NCI-H345 treated with DMSO at 0.1 percent for 48 hours (cell line): ENCODE measurements around the gene TNMD.
"Not testable (repeated sequence)": the region's sequence is repeated elsewhere in the genome, so short reads cannot be mapped to it uniquely, and the experiment has no call there.

Experiments
- DNase-seq: peaks from one replicate; lab custom pipeline; 2025; ENCODE audit not compliant: unreplicated experiment; lab: John Stamatoyannopoulos, UW

The TNMD gene

GRCh38 chrX:100584611-100585010 is at the start of gene TNMD:
TSS of gene TNMD (plus strand) at chrX:100584936. CDS start at chrX:100585019, 83 bp downstream.
- DNase-seq, result no peak

DNA sequence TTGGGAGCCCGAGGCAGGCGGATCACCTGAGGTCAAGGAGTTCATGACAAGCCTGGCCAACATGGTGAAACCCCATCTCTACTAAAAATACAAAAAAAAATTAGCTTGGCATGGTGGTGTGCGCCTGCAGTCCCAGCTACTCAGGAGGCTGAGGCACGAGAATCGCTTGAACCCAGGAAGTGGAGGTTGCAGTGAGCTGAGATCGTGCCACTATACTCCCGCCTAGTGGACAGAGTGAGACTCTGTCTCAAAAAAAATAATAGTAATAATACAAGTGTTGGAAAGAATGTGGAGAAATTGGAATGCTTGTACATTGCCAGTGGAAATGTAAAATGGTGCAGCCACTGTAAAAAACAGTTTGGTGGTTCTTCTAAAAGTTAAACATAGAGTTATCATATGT is 19.2 kb upstream of the TNMD start:
- DNase-seq, result not testable (repeated sequence)

DNA sequence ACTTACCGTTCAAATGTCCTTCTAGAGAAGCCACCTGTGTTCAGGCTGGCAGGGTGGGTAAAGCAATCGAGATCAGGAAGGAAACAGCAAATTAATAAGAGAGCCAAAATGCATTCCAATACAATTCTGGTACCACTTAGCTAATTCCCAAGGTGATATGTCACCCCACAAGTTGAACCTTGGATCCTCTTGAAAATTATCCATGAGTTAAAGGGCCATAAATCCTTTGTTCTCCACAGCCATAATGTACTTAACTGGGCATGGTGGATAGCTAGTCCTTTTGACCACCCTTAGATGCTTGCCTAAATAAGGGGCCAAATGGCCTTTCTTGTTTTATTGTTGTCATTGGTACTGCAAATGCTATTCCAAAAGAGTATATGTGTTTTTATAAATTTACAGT is 2.0 kb downstream of the TNMD start:
- DNase-seq, result no peak

DNA sequence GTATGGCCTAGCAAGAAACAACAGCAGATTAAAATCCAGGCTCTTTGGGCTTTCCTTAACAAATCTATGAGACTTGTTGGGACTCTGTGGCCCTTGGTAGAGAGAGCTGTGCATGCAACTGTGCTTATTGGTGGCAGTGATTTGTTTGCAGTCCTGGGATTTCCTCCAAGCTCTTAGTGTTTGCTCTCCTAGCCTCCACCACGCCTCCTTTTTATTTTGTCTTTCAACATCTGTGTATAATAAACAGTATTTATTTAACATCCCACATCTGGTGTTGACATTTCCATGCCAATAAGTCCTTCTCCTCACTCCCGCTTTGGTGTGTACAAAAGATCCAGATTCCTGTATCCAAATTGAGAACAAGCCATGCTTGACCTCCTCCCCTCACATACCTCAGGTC is 3.1 kb downstream of the TNMD start:
- no peak for DNase-seq

GRCh38 chrX:100591256-100592051 is 6.7 kb downstream of the TNMD start:
- no peak for DNase-seq

DNA sequence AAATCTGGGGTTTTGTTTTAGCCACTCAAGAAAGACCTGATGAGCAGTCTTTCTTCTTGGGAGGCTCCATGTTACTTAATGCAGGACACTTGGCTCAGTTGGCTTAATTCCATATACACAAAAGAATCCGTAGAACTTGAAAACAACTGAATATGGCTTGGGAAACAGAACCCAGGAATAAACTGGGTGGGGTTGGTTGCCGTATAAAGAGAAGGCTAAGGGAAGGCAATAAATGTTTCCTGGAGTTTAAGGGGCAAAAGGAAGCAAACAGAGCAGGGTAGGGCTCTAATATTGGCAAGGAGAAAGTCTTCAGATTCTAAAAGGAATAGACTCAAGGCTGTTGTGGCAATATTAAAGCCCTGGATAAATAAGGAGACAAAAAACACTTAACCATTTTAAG is 8.4 kb downstream of the TNMD start:
- no peak for DNase-seq

DNA sequence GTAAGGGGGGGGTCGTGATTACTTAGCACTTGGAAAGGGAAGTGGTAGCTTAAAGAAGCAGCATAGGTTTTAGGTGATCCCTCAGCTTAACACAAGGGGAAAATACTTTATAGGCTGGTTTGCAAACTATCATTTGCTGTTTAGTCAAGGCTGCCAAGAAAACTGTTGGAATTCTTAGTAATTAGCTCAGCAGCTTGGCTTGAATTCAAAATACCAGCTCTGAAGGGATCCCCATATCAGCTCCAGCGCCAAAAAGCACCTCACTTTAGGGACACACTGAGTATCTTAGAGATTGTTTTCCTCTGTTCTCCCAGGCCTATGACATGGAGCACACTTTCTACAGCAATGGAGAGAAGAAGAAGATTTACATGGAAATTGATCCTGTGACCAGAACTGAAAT is 8.8 kb downstream of the TNMD start:
- no peak for DNase-seq

DNA sequence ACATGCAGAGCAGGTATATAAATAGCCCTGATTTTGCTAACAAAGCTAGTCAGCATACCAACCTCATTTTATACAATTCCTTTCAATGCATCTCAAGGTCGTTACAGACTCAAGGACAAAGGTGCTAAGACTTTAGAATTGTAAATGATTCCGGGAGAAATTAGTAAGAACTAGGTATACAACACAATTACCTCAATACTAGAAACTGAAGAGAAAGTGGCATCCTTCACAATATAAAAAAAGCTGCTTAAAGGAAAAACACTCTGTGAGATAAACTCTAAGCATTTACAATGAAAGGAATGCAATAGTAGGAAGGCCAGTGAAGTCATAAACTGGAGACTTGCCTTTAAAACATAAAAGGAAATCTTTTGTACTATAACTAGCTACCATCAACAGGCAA is 11.9 kb downstream of the TNMD start:
- DNase-seq, result no peak

DNA sequence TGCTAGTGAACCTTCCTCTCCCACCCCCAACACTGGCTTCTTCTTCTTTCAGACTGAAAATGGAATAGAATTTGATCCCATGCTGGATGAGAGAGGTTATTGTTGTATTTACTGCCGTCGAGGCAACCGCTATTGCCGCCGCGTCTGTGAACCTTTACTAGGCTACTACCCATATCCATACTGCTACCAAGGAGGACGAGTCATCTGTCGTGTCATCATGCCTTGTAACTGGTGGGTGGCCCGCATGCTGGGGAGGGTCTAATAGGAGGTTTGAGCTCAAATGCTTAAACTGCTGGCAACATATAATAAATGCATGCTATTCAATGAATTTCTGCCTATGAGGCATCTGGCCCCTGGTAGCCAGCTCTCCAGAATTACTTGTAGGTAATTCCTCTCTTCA is 14.7 kb downstream of the TNMD start:
- no peak for DNase-seq

- no peak for DNase-seq
These were observed 15.6 kb downstream of the TNMD start for GRCh38 chrX:100600340-100600739.

DNA sequence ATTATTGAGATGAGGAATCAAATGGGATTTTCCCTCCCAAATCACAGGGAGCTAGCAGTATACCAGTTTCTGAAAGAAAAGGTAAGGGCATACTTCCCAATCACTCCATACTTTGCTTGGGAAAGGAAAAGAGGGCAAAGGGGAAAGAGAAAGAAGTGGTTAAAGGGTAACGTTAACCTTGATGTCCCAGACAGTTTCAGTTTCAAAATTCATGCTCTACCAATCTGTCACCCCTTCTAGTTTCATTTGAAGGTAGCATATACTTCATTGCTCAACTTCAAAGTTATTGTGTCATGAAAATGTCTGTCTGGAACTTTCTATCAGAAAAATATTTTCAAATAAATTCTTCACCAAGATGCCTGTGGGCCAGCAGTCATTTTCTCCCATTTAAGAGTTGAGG is 16.0 kb downstream of the TNMD start:
- no peak for DNase-seq

GRCh38 chrX:100606753-100607152 is 22.0 kb downstream of the TNMD start:
- no peak for DNase-seq

- no peak for DNase-seq
These were observed 24.9 kb downstream of the TNMD start for GRCh38 chrX:100609591-100609990.

DNA sequence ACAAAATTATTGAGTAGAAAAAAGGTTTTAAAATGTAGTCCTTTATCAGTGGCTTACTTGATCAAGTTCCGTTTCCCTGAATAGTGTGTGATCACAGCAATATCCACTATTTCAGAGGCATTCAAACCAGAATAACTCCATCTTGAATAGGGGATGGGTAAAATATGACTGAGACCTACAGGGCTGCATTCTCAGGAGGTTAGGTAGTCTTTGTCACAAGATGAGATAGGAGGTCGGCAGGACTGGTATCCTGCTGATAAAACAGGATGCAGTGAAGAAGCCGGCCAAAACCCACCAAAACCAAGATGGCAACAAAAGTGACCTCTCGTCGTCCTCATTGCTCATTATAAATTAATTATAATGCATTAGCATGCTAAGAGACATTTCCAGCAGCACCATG is 27.2 kb downstream of the TNMD start:
- DNase-seq, result no peak

GRCh38 chrX:100615005-100615404 is 30.3 kb downstream of the TNMD start:
- DNase-seq, result no peak

DNA sequence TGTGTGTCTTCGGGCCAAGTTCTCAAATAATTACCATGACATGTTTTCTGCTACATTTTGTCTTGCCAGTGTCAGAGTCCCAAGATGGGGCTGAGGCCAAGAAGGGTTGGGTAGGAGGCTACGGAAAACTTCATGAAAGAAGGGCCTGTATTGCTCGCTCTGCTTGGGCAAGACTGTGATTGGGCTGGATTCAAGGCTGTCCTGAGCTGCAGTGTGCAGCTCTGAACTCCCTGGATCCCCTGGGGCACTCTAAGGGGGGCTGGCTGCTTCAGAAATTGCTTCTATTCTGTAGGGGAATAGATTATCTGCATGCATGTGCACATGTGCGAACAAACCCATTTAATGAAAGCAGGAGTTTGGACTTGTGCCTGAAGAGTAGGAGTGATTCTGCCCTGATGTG is 38.3 kb downstream of the TNMD start:
- DNase-seq, result no peak

GRCh38 chrX:100625985-100626491 is 41.3 kb downstream of the TNMD start:
- DNase-seq, result no peak

DNA sequence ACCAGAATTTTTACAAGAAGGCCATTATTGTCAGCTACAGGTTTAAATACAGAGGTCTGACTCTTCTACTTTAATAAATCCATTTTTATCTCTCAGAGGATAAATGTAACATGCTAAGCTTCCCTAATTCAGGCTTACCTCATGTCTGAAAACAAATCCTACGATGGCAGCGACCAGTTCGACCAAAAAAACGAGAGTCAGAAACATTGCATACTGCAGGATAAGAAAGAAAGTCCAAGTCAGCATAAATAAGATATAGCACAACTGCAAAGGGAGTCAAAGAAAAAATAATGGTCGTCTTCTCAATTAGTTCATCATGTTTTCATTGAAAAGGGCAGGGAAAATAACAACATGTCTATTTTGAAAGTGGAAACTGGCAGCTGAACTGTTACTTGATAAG is 50.3 kb downstream of the TNMD start:
- no peak for DNase-seq

GRCh38 chrX:100635989-100636320 is 51.2 kb downstream of the TNMD start:
- DNase-seq, result no peak

DNA sequence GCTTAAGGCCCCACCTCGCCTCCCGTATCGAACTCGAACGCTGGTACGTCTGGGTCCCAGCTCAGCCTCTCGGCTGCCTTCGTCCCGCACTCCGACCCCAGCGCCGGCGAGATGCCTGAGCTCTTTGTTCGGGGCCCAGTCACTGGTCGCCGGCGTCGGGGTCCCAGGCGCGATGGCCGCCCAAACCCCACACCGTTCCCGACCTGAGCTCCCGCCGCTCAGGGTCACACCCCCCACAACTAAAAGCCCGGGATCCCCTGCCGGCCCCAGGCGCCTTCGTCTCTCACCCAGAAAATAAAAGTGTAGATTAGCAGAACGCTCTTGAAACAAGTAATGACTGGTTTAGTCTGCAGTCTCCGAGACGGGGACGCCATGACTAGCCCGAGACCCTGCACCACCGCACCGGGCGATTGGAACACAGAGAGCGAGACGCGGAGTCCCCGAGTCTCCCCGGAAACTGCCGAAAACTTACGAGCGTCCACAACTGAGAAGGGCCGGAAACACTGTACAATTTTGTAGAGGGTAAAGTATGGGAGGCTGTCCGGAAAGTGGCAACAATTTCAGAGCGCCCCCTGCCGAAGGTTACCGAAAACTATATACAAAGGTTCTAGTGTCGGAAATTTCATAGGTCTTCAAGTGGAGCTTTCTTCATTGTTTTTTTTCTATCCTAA is 51.7 kb downstream of the TNMD start, which contains the start of gene TSPAN6:
Gene TSPAN6 (minus strand): TSS at position 486 of the 671 bp plus-strand sequence. CDS start 112 bp downstream, at position 374.
- DNase-seq, result no peak

- DNase-seq, result no peak
These were observed 57.6 kb downstream of the TNMD start for GRCh38 chrX:100642290-100642689.

GRCh38 chrX:100643212-100643611 is 58.5 kb downstream of the TNMD start:
- no peak for DNase-seq
